Measurements from ENCODE around the gene VAMP8. TPM values are rescaled to one million over a fixed set of nuclear protein-coding genes. Genes with fewer than 3 reads are reported as not detected.
"Not testable (repeated sequence)": the region's sequence is repeated elsewhere in the genome, so short reads cannot be mapped to it uniquely, and the experiment has no call there.

Gene VAMP8
- total RNA-seq, 3 donors from 2014 or later = 64.6 to 75.9 (median 71.2) TPM

DNA sequence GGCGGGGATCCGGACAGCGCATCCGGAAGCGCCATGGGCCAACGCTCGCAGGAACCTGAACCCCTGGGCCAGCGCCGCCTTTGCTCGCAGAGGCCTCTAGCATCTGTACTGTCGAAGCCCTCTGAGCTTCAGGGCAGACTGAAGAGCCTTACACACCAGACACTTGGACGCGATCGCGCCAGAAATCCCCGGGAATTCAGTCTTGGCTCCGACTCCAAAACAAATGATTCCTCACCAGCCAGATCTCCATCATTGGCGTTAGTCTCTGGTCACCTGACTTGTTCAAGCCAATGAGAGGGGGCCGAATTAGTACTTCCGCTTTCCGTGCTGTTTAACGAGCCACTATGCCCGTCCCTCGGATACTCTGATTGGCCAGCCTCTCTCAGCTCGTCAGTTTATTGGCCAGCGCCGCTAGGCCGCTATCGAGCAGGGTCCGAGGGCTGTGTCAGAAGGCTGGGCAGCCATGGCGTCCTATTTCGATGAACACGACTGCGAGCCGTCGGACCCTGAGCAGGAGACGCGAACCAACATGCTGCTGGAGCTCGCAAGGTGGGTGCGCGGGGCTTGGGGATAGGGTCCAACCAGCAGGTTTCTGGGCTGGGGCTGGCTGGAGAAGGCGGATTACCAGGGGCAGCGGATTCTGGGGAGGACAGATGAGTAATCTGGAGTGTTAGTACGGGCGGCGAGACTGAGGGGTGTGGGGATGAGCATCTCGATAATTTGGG, 18.1 kb downstream of the VAMP8 start, which contains the start of gene RNF181:
RNF181 (plus strand) TSS at position 445 of the 725 bp plus-strand sequence; CDS start at position 464, 19 bp downstream.
- DNase-seq (peak; percentile 84), ATAC-seq (peak; percentile 99)
- H3K36me3 Mint-ChIP-seq (ENCODE audit: insufficient read depth) = peaks cover 1% of the 10 kb centered on the region
- peak within 1 kb of the TSS; percentile 93 for H3K4me3 Mint-ChIP-seq
- H3K4me1 Mint-ChIP-seq (ENCODE audit: low read depth) = peaks cover 28% of the 10 kb centered on the region
- no peaks in the 10 kb centered on the region for H3K27me3 Mint-ChIP-seq (ENCODE audit: low read depth)
- no peaks in the 10 kb centered on the region for H3K9me3 Mint-ChIP-seq

DNA sequence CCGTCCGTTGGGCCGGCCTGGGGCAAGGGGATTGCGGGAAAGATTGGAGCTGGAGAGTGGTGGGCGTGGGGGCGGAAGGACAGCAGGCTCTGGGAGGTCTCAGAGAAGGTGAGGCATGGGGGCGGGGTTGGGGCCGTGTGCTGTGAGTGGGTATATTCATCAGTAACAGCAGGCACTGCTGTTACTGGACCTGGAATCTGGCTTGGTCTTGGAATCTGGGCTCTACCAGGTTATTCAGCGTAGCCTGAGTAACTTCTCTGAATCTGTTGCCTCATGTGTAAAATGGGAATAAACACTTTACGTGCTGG, 18.6 kb downstream of the VAMP8 start:
- Mint-ChIP-seq H3K36me3 (ENCODE audit: insufficient read depth) (peaks cover 1% of the 10 kb centered on the region), H3K4me3 (peak overlapping the region; percentile 93), H3K27me3 (ENCODE audit: low read depth) (no peaks in the 10 kb centered on the region), H3K9me3 (no peaks in the 10 kb centered on the region), H3K4me1 (ENCODE audit: low read depth) (peaks cover 30% of the 10 kb centered on the region)
- ATAC-seq = peak; percentile 31 to 34
- no peak for DNase-seq

DNA sequence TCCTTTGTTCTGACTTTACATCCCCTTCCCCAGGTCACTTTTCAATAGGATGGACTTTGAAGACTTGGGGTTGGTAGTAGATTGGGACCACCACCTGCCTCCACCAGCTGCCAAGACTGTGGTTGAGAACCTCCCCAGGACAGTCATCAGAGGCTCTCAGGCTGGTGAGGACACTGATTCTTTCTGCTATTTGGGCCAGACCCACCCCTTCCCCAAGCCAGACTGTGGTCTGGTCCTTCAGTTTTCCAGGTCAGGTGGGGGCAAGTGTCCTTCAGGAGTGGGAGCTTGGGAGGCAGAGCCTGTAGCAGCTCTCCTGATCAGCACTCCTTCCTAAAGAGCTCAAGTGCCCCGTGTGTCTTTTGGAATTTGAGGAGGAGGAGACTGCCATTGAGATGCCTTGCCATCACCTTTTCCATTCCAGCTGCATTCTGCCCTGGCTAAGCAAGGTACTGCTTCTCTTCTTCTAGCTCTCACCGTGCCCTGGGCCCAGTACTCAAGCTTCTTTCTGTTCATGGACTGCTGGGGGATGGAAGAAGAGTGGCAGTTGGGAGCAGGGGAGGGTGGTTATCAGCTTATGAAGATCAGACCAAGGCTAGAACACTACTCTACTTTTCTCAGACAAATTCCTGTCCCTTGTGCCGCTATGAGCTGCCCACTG, 19.2 kb downstream of the VAMP8 start:
- peaks cover 1% of the 10 kb centered on the region for H3K36me3 Mint-ChIP-seq (ENCODE audit: insufficient read depth)
- no peak for ATAC-seq
- no peaks in the 10 kb centered on the region for H3K9me3 Mint-ChIP-seq
- no peaks in the 10 kb centered on the region for H3K27me3 Mint-ChIP-seq (ENCODE audit: low read depth)
- no peak for DNase-seq
- H3K4me3 Mint-ChIP-seq = peak overlapping the region; percentile 93
- peaks cover 31% of the 10 kb centered on the region for H3K4me1 Mint-ChIP-seq (ENCODE audit: low read depth)

DNA sequence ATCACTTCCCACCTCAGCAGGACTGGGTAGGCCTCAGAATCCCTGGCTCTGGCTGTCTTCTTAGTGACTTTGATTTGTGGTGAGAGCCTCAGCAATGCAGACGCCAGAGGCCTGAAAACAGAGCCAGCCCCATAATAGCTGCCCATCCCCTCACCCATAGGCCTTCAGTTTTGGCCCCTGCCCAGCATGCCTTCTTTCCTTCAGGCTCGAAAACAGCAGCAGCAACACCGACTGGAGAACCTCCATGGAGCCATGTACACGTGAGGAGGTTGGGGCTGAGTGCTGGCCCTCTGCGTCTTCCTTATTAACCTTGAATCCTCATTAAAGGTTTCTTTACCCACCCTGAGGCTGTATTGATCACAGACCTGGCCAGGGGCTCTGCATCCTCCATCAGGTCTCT, 19.9 kb downstream of the VAMP8 start:
- H3K4me3 Mint-ChIP-seq = peak overlapping the region; percentile 93
- no peaks in the 10 kb centered on the region for H3K27me3 Mint-ChIP-seq (ENCODE audit: low read depth)
- peaks cover 1% of the 10 kb centered on the region for H3K36me3 Mint-ChIP-seq (ENCODE audit: insufficient read depth)
- H3K9me3 Mint-ChIP-seq = no peaks in the 10 kb centered on the region
- peaks cover 33% of the 10 kb centered on the region for H3K4me1 Mint-ChIP-seq (ENCODE audit: low read depth)
- no peak for DNase-seq
- ATAC-seq = no peak

DNA sequence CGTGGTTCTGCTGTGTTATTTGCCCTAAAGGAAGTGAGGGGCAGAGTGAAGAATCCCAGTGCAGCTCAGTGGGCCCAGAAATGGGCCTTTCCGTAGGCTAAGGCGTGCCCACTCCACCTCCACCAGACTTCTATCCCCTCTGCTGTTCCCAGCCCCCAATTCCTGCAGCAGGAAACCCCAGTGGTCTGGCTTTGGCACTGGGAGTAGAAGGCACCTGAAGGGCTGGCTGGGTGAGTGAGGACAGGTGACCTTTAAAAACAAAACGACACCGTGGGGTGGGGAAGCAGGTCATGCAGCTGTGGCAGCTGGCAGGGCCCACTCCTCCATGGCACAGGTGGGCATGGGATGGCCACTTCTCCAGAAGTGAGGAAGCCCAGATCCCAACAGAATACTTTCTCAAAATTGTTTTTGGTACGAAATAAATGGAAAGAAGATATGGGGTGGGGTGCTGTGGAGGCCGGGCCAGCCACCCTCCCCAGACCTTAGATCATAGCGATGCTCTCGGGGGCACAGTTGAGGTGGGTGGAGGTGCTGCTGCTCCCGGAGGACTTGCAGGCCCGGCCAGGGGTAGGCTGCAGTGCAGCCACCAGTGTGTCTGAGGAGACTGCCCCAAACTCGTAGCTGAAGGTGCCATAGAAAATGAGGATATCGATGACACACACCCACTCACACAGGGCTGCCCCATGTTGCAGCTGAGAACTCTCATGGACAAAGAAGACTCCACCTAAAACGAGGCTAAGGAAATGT, 21.4 kb downstream of the VAMP8 start:
- no peak overlapping the region for H3K4me3 Mint-ChIP-seq

DNA sequence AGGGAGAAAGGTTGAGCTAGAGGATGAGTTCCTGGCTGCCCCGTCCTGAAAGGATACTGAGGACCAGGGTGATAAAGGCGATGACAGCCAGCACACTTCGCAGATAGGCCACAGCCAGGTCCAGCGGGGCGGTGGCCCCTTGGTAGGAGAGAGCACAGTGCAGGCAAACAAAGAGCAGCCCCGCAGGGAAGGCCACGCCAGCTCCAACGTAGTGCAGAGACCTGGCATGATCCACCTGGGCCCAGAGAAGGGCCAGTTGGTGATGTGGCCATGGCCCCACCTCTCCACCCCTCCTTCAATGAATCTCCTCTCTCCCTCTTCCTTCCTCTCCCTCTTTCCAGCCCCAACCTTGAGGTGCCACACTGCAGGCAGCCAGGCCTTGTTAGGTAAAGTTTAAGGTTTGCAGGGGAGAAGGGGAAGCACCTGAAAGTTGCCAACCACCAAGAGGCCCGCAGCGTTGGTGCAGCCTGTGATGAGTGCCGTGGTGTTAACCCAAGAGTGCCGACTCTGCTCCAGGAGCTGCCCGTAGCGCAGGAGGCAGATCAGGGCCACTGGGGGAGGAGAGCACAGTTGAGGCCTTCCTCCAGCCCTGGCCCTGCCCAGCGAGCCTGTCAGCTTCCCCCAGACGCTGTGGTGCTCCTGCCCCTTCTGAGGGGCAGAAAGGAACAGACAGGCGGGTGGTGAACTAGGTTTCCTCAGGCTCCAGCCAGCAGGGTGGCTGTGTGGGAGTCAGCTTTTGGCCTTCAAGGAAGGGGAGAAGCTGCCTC, 22.3 kb downstream of the VAMP8 start:
- no peak overlapping the region for H3K4me3 Mint-ChIP-seq
- peaks cover 35% of the 10 kb centered on the region for H3K4me1 Mint-ChIP-seq (ENCODE audit: low read depth)
- H3K36me3 Mint-ChIP-seq (ENCODE audit: insufficient read depth) = peaks cover 1% of the 10 kb centered on the region
- DNase-seq (no peak), ATAC-seq (no peak)
- H3K27me3 Mint-ChIP-seq (ENCODE audit: low read depth) = no peaks in the 10 kb centered on the region
- no peaks in the 10 kb centered on the region for H3K9me3 Mint-ChIP-seq

More for the DNA sequence above, 21.4 kb downstream of the VAMP8 start:
- no peak for DNase-seq
- Mint-ChIP-seq H3K36me3 (ENCODE audit: insufficient read depth) (peaks cover 1% of the 10 kb centered on the region), H3K4me1 (ENCODE audit: low read depth) (peaks cover 38% of the 10 kb centered on the region), H3K27me3 (ENCODE audit: low read depth) (no peaks in the 10 kb centered on the region), H3K9me3 (no peaks in the 10 kb centered on the region)
- ATAC-seq = no peak

DNA sequence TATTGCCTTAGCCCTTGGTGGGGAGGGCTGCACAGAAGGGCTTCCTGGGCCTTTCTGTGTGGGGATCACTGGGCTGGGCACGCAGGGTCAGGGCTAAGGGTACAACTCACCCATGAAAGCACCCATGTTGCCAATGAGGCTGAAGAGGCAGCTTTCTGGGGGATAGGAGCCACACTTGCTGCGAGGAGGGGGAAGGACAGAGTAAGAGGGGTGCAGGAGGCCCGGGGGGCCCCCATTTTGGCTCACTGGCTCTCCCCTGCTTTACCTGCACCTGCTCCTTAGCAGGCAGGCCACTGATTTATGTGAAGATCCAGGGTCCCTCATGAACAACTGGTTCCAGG, 22.8 kb downstream of the VAMP8 start:
- peaks cover 35% of the 10 kb centered on the region for H3K4me1 Mint-ChIP-seq (ENCODE audit: low read depth)
- DNase-seq (no peak), ATAC-seq (no peak)
- H3K36me3 Mint-ChIP-seq (ENCODE audit: insufficient read depth) = peaks cover 1% of the 10 kb centered on the region
- H3K4me3 Mint-ChIP-seq = peak overlapping the region; percentile 85
- no peaks in the 10 kb centered on the region for H3K9me3 Mint-ChIP-seq
- no peaks in the 10 kb centered on the region for H3K27me3 Mint-ChIP-seq (ENCODE audit: low read depth)

DNA sequence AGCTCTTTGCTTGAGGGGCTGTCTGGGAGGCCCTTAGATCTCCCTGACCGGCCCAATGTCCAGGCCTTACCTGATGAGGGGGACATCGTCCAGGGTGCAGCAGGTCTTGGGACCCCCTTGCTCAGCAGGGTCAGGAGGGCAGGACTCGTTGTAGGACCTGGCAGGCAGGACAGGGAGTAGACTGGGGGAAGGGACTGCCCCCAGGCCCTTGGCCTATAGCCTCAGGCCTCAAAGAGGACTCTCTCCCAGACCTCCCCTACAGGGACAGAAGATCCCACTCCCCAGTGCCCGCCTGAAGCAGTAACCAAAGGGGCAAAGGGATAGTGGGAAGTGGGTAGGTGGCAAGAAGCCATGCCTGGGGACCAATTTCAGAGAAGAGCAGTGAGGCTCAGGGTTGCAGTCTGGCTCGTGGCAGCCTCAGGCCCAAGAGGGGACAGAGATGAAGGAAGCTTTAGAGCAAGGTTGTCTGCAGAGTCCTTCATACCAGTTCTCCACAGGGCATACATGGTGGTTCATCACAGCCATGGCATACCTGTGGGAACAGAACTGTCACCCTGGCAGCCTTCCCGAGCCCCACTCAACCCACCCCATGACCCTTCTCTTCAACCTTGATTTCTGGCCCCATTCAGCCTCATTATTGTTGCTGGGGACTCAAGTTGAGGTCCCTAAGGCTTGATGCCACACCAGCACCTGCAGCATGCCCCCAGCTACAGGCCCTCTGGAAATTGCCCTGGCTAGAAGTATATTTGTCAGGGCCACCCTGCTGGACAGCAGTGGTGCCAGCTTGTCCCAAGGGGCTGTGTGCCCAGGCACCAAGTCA, 23.8 kb downstream of the VAMP8 start:
- DNase-seq = no peak
- Mint-ChIP-seq H3K4me1 (ENCODE audit: low read depth) (peaks cover 33% of the 10 kb centered on the region), H3K36me3 (ENCODE audit: insufficient read depth) (peaks cover 1% of the 10 kb centered on the region), H3K9me3 (no peaks in the 10 kb centered on the region), H3K27me3 (ENCODE audit: low read depth) (no peaks in the 10 kb centered on the region), H3K4me3 (peak overlapping the region; percentile 85)
- no peak for ATAC-seq

DNA sequence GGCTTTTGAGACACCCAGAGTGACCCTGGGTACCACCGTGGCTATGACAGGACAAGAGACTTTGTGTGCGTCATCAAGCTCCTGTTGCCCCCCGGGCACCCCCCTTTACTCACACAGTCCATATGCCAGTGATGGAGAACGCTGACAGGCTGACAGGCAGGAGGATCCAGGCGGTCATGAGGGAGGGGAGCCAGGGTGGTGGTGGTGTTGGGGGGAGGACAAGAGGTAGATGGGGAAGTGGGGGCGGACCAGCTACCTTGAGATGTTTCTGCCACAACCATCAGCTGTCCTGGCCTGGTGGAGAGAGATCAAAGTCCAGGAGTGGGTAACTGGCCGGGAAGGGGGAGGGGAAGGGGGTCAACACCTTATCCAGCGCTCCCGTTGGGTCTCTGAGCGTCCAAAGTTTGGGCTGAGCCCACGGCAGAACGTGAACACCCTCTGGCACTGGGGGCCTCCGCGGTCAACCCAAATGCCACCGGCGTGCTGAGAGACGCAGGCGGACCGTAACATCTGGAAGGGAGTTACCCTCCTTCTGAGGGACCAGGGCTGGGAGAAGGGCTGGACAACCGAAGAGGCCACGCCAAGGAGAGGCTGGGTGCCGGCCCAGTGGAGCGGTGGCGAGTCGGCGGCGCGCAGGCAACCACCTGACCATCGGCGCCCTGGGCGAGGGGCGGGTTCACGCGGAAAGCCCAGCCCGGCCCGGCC, 24.5 kb downstream of the VAMP8 start:
- Mint-ChIP-seq H3K36me3 (ENCODE audit: insufficient read depth) (peaks cover 1% of the 10 kb centered on the region), H3K9me3 (no peaks in the 10 kb centered on the region), H3K27me3 (ENCODE audit: low read depth) (no peaks in the 10 kb centered on the region), H3K4me1 (ENCODE audit: low read depth) (peaks cover 26% of the 10 kb centered on the region), H3K4me3 (peak overlapping the region; percentile 85)
- DNase-seq = no peak
- ATAC-seq = peak; percentile 18 to 23

DNA sequence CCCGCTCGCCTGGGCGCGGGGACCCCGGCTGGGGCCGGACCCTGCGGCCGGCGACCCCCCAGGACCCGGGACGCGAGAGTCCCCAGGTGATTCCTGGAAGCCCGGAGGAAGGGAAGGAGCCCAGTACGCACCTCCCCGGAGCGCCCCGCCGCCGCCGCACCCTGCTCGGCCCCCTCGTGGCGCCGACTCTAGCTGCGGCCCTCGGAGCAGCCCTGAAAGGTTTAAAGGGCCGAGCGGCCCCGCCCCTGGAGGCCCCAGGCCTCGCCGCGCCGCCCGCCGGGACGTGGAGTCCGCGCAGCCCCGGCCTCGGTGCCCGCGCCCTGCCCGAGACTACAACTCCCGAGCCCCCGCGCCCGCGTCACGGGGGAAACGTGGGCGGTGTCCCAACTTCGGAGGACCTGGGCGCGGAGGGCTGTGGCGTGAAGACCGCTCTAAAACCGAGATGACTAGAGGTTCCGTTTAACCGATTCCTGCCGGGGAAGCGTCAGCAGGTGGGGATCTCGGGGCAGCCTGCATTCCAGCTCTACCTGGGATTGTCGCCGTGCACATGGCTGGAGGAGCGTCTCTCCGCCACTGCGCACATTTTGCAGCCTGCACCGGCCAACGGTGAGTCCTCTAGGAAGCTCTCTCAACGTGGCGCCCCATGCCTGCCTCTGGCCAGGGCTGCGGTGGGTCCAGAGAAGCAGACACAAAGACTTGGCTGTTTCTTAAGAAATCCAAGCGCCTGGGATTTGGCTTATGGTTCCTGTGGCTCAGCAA, 25.3 kb downstream of the VAMP8 start, which contains the start of gene TMEM150A:
TMEM150A (minus strand) TSS at position 223 of the 759 bp plus-strand sequence. CDS start 750 bp downstream, outside the sequence.
- DNase-seq = peak; percentile 83
- peak within 1 kb of the TSS; percentile 85 for H3K4me3 Mint-ChIP-seq
- peaks cover 2% of the 10 kb centered on the region for H3K36me3 Mint-ChIP-seq (ENCODE audit: insufficient read depth)
- H3K27me3 Mint-ChIP-seq (ENCODE audit: low read depth) = no peaks in the 10 kb centered on the region
- no peaks in the 10 kb centered on the region for H3K9me3 Mint-ChIP-seq
- H3K4me1 Mint-ChIP-seq (ENCODE audit: low read depth) = peaks cover 23% of the 10 kb centered on the region
- ATAC-seq = peak; percentile 97

DNA sequence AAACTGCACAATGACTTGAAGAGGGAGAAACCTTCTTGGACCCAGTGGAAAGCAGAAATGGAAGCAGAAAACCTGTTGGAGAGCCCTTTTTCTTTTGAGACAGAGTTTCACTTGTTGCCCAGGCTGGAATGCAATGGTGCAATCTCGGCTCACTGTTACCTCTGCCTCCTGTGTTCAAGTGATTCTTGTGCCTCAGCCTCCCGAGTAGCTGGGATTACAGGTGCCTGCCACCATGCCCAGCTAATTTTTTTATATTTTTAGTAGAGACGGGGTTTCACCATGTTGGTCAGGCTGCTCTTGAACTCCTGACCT, 26.7 kb downstream of the VAMP8 start:
- Mint-ChIP-seq H3K4me3 (peak overlapping the region; percentile 84), H3K4me1 (ENCODE audit: low read depth) (peaks cover 29% of the 10 kb centered on the region)
- not testable (repeated sequence) for H3K9me3 Mint-ChIP-seq; DNase-seq; ATAC-seq; H3K36me3 Mint-ChIP-seq (ENCODE audit: insufficient read depth); H3K27me3 Mint-ChIP-seq (ENCODE audit: low read depth)

DNA sequence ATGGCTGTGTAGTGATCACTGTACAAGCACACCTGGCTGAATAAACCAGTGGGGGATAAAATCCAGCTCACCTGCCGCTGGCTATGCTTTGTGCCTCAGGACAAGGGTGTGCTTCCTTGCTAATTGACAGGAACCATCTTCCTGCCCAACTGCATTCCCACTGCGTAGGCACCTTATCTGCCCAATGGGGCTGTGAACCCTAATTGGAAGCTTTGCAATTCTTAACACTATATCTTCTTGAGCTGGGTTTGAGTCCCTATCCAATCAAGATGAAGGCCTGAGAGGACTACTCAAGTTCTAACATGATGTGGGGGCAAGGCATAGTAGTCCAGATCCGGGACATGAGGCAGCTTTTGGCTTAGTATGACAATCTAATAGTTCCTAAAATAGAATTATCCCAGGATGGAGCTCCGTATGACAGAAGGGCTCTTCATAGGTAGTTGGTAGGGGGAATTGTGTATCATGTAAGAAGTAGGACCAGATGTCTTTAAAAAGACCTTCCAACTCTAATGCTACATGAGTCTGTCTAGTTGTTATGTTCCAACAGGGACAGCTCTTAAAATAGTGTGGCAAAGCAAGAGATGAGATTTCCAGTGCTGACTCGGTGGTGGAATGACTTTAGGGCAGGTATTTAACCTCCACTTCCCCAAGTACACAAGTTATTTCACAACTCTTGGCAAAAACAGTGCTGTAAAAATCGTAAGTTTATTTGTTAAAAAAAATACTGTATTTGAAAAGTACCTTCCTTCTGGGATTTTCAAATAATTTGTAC, 27.4 kb downstream of the VAMP8 start:
- DNase-seq (no peak), ATAC-seq (no peak)
- H3K36me3 Mint-ChIP-seq (ENCODE audit: insufficient read depth) = peaks cover 7% of the 10 kb centered on the region
- no peak overlapping the region for H3K4me3 Mint-ChIP-seq
- H3K4me1 Mint-ChIP-seq (ENCODE audit: low read depth) = peaks cover 33% of the 10 kb centered on the region
- H3K9me3 Mint-ChIP-seq = no peaks in the 10 kb centered on the region
- H3K27me3 Mint-ChIP-seq (ENCODE audit: low read depth) = no peaks in the 10 kb centered on the region

All from activated T-cell treated with anti-CD3 and anti-CD28 coated beads, Interleukin-2, amount 50 U/mL, for 4 hours (primary cell).